ENCODE results near the gene SMYD3. TPM values are rescaled to one million over a fixed set of nuclear protein-coding genes. Genes with fewer than 3 reads are reported as not detected.

The SMYD3 gene
- total and polyA plus RNA-seq, 8 donors = 20.4 to 35.1 (median 24.3) TPM

GRCh38 chr1:245810789-245811337, 696.2 kb downstream of the SMYD3 start:
- ATAC-seq = no peak
- Histone ChIP-seq H3K9me3 (no peaks in the 10 kb centered on the region), H3K4me3 (no peak overlapping the region), H3K27me3 (no peaks in the 10 kb centered on the region), H3K27ac (no peak overlapping the region), H3K4me1 (peaks cover 7 to 12% of the 10 kb centered on the region in 2 donors), H3K36me3 (no peaks in the 10 kb centered on the region)
- intact Hi-C loops (cut with DNase I) = no loop called here
- DNase-seq = no peak
- no peak for TF ChIP-seq CTCF (IDR thresholded peaks at IDR 0.05)

DNA sequence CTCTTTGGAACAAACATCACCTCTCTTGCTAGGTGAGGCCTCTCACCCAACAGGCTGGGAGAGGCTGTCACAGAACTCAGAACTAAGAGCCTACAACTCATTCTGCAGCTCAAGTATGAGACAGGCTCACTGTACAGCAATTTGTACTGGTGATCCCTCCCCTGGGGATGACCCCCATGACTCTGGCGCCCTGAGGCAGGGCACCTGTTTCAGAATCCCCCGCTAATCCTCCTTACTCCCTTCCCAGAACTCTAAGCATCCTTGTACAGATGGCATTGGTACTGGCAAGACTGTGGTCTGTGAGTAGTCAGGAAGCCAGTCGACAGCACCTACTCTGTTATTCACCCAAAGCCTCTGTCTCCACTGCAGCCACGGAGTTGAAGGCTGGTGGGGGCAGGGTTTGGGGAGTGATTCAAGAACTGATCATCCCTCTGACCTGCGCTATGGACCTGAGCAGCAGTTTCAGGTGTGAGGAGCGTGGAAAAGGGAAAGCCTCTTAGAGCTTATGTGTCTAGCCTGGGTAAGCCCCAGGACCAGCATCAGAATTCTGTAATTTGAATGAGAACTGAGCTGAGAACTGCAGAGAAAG, 696.8 kb downstream of the SMYD3 start:
- Histone ChIP-seq H3K36me3 (no peaks in the 10 kb centered on the region), H3K9me3 (no peaks in the 10 kb centered on the region), H3K27ac (no peak overlapping the region), H3K4me1 (peaks cover 7 to 12% of the 10 kb centered on the region in 2 donors), H3K27me3 (no peaks in the 10 kb centered on the region), H3K4me3 (no peak overlapping the region)
- intact Hi-C loops (cut with DNase I) = no loop called here
- ATAC-seq (no peak), DNase-seq (no peak)
- TF ChIP-seq CTCF (IDR thresholded peaks at IDR 0.05) = no peak

- no peaks in the 10 kb centered on the region for H3K27me3 ChIP-seq
- H3K4me3 ChIP-seq = no peak overlapping the region
- H3K36me3 ChIP-seq = no peaks in the 10 kb centered on the region
- no peak for DNase-seq
- ATAC-seq = no peak
- no peak overlapping the region for H3K27ac ChIP-seq
- peaks cover 7 to 12% of the 10 kb centered on the region in 2 donors for H3K4me1 ChIP-seq
- intact Hi-C loops (cut with DNase I) = no loop called here
- no peak for TF ChIP-seq CTCF (IDR thresholded peaks at IDR 0.05)
- no peaks in the 10 kb centered on the region for H3K9me3 ChIP-seq
Measured at GRCh38 chr1:245809361-245809760, 697.7 kb downstream of the SMYD3 start.

GRCh38 chr1:245807954-245808719, 698.9 kb downstream of the SMYD3 start:
- ATAC-seq = peak; percentile 95
- TF ChIP-seq CTCF (IDR thresholded peaks at IDR 0.05) = no peak
- Histone ChIP-seq H3K4me1 (peaks cover 7 to 12% of the 10 kb centered on the region in 2 donors), H3K9me3 (no peaks in the 10 kb centered on the region), H3K36me3 (no peaks in the 10 kb centered on the region), H3K27ac (peak overlapping the region; percentile 65 to 66), H3K4me3 (no peak overlapping the region), H3K27me3 (no peaks in the 10 kb centered on the region)
- intact Hi-C loops (cut with DNase I) = no loop called here
- DNase-seq = peak in 2 of 4 donors; percentile 56 to 79

GRCh38 chr1:245807306-245807705, 699.8 kb downstream of the SMYD3 start:
- no peak overlapping the region for H3K4me3 ChIP-seq
- peak overlapping the region; percentile 65 to 66 for H3K27ac ChIP-seq
- ATAC-seq = peak; percentile 85

More at GRCh38 chr1:245807306-245807705, 699.8 kb downstream of the SMYD3 start:
- H3K27me3 ChIP-seq = no peaks in the 10 kb centered on the region
- no peaks in the 10 kb centered on the region for H3K9me3 ChIP-seq
- peaks cover 7 to 12% of the 10 kb centered on the region in 2 donors for H3K4me1 ChIP-seq
- no peaks in the 10 kb centered on the region for H3K36me3 ChIP-seq
- DNase-seq = peak in 2 of 4 donors; percentile 36 to 68
- no peak for TF ChIP-seq CTCF (IDR thresholded peaks at IDR 0.05)
- intact Hi-C loops (cut with DNase I) = no loop called here
